PC-9 (cell line): ENCODE data around the gene DCTD.

ENCODE experiments used
- CTCF ChIP-seq: fragments of 200-600 bp; sonication (generic); conservative IDR thresholded peaks from 2 replicates; pipeline ENCODE4 v1.6.1; 2017; ENCODE audit warnings: mixed run types, antibody characterized with exemption, mild to moderate bottlenecking, moderate library complexity
- EZH2 ChIP-seq: fragments of 200-600 bp; sonication (generic); IDR thresholded peaks from 2 replicates; pipeline ENCODE4 v1.8.0; 2017; ENCODE audit warnings: antibody characterized with exemption, low read depth

GRCh38 chr4:182901337-182901736, 15.8 kb downstream of the DCTD start:
- TF ChIP-seq CTCF (no peak), EZH2 (no peak)
